SK-N-DZ (cell line): Measurements from ENCODE around the gene GRIK2.

Source experiments
- DNase-seq: peaks from one replicate; pipeline ENCODE4 v3.0.0-alpha.2; 2015; ENCODE audit warnings: low spot score

The GRIK2 gene

GRCh38 chr6:101454106-101454676 is 60.7 kb downstream of the GRIK2 start:
- DNase-seq: no peak

- peak; percentile 10 for DNase-seq
These were observed 64.8 kb downstream of the GRIK2 start for GRCh38 chr6:101458336-101458735.

- peak; percentile 38 for DNase-seq
These were observed 65.3 kb downstream of the GRIK2 start for GRCh38 chr6:101458826-101459225.

GRCh38 chr6:101462576-101462975 is 69.1 kb downstream of the GRIK2 start:
- no peak for DNase-seq

GRCh38 chr6:101465863-101466262 is 72.4 kb downstream of the GRIK2 start:
- DNase-seq: no peak

GRCh38 chr6:101477436-101477835 is 83.9 kb downstream of the GRIK2 start:
- no peak for DNase-seq

- no peak for DNase-seq
These were observed 85.4 kb downstream of the GRIK2 start for GRCh38 chr6:101478891-101479290.

- no peak for DNase-seq
These were observed 89.1 kb downstream of the GRIK2 start for GRCh38 chr6:101482606-101483005.

GRCh38 chr6:101484781-101485180 is 91.3 kb downstream of the GRIK2 start:
- peak; percentile 43 for DNase-seq

- no peak for DNase-seq
These were observed 92.6 kb downstream of the GRIK2 start for GRCh38 chr6:101486124-101486523.

- DNase-seq: no peak
These were observed 93.2 kb downstream of the GRIK2 start for GRCh38 chr6:101486726-101487125.

- DNase-seq: no peak
These were observed 95.9 kb downstream of the GRIK2 start for GRCh38 chr6:101489456-101489855.

- no peak for DNase-seq
These were observed 97.3 kb downstream of the GRIK2 start for GRCh38 chr6:101490857-101491256.

- no peak for DNase-seq
These were observed 109.3 kb downstream of the GRIK2 start for GRCh38 chr6:101502818-101503217.

- no peak for DNase-seq
These were observed 116.0 kb downstream of the GRIK2 start for GRCh38 chr6:101509536-101509935.

- no peak for DNase-seq
These were observed 119.7 kb downstream of the GRIK2 start for GRCh38 chr6:101513181-101513580.

- DNase-seq: no peak
These were observed 123.1 kb downstream of the GRIK2 start for GRCh38 chr6:101516578-101516977.

- DNase-seq: no peak
These were observed 124.1 kb downstream of the GRIK2 start for GRCh38 chr6:101517632-101518031.

- no peak for DNase-seq
These were observed 128.7 kb downstream of the GRIK2 start for GRCh38 chr6:101522254-101522653.

- no peak for DNase-seq
These were observed 134.0 kb downstream of the GRIK2 start for GRCh38 chr6:101527467-101527866.

- DNase-seq: no peak
These were observed 135.3 kb downstream of the GRIK2 start for GRCh38 chr6:101528801-101529200.

- no peak for DNase-seq
These were observed 138.0 kb downstream of the GRIK2 start for GRCh38 chr6:101531538-101531937.

GRCh38 chr6:101534386-101534785 is 140.9 kb downstream of the GRIK2 start:
- no peak for DNase-seq

- no peak for DNase-seq
These were observed 141.3 kb downstream of the GRIK2 start for GRCh38 chr6:101534821-101535220.
